Neural crest cell (in vitro differentiated cells): ENCODE measurements around the gene AXIN1. TPM values are rescaled to one million over a fixed set of nuclear protein-coding genes. Genes with fewer than 3 reads are reported as not detected.

Experiments used
- DNase-seq: peaks from one replicate; pipeline ENCODE4 v3.0.0; 2021; ENCODE audit warnings: low read depth, mixed read lengths, low spot score
- H3K27ac Mint-ChIP-seq: one replicate; pipeline ENCODE4 v1.8.0; 2021; ENCODE audit warnings: mild to moderate bottlenecking, mixed read lengths; ENCODE audit not compliant: unreplicated experiment
- H3K27me3 Mint-ChIP-seq: 2 replicates; pipeline ENCODE4 v1.8.0; 2021; ENCODE audit warnings: low read depth, mild to moderate bottlenecking, mixed read lengths
- H3K36me3 Mint-ChIP-seq: 2 replicates; pipeline ENCODE4 v1.8.0; 2021; ENCODE audit warnings: low read depth, mild to moderate bottlenecking, mixed read lengths
- H3K4me1 Mint-ChIP-seq: 2 replicates; pipeline ENCODE4 v1.8.0; 2021; ENCODE audit warnings: mixed read lengths
- H3K4me3 Mint-ChIP-seq: one replicate; pipeline ENCODE4 v1.8.0; 2021; ENCODE audit warnings: mild to moderate bottlenecking, mixed read lengths
- H3K9me3 Mint-ChIP-seq: 2 replicates; pipeline ENCODE4 v1.8.0; 2021; ENCODE audit warnings: mixed read lengths
- CTCF ChIP-seq: fragments of 200-600 bp; sonication (generic); conservative IDR thresholded peaks from 2 replicates; pipeline ENCODE4 v1.5.0; 2021; ENCODE audit warnings: antibody characterized with exemption, mild to moderate bottlenecking
- total RNA-seq: library from RNA; stranded (reverse); gene quantifications from 2 replicates; pipeline ENCODE4 v1.2.1, GENCODE V29; 2021

Gene AXIN1
- total RNA-seq, 1 donor from 2014 or later: 38.2 TPM

- Mint-ChIP-seq H3K4me1 (no peaks in the 10 kb centered on the region), H3K4me3 (no peak overlapping the region), H3K27me3 (no peaks in the 10 kb centered on the region), H3K27ac (no peak overlapping the region), H3K36me3 (peaks cover 6% of the 10 kb centered on the region), H3K9me3 (no peaks in the 10 kb centered on the region)
- TF ChIP-seq CTCF: no peak
- DNase-seq: no peak
Measured at GRCh38 chr16:287298-287811, 65.2 kb downstream of the AXIN1 start.

- H3K4me3 Mint-ChIP-seq: no peak overlapping the region
- peaks cover 6% of the 10 kb centered on the region for H3K36me3 Mint-ChIP-seq
- TF ChIP-seq CTCF: no peak
- DNase-seq: no peak
- H3K27ac Mint-ChIP-seq: no peak overlapping the region
- no peaks in the 10 kb centered on the region for H3K4me1 Mint-ChIP-seq
- H3K9me3 Mint-ChIP-seq: no peaks in the 10 kb centered on the region
- H3K27me3 Mint-ChIP-seq: peaks cover 4% of the 10 kb centered on the region
Measured at GRCh38 chr16:286491-287297, 65.8 kb downstream of the AXIN1 start.

GRCh38 chr16:285146-286055 lies 67.1 kb downstream of the AXIN1 start:
- DNase-seq: no peak
- Mint-ChIP-seq H3K27ac (no peak overlapping the region), H3K4me1 (no peaks in the 10 kb centered on the region), H3K4me3 (no peak overlapping the region), H3K9me3 (no peaks in the 10 kb centered on the region), H3K36me3 (peaks cover 6% of the 10 kb centered on the region), H3K27me3 (peaks cover 12% of the 10 kb centered on the region)
- TF ChIP-seq CTCF: no peak

- Mint-ChIP-seq H3K27me3 (peaks cover 17% of the 10 kb centered on the region), H3K4me3 (no peak overlapping the region)
- no peak for DNase-seq
Measured at GRCh38 chr16:284204-285120, 68.1 kb downstream of the AXIN1 start.

More at GRCh38 chr16:284204-285120, 68.1 kb downstream of the AXIN1 start:
- Mint-ChIP-seq H3K27ac (no peak overlapping the region), H3K9me3 (no peaks in the 10 kb centered on the region), H3K36me3 (peaks cover 6% of the 10 kb centered on the region), H3K4me1 (no peaks in the 10 kb centered on the region)
- TF ChIP-seq CTCF: no peak
